Measurements from ENCODE around the gene TSPAN3. TPM values are rescaled to one million over a fixed set of nuclear protein-coding genes. Genes with fewer than 3 reads are reported as not detected.

Gene TSPAN3
- total RNA-seq, 1 donor from 2014 or later, result 252 TPM

DNA sequence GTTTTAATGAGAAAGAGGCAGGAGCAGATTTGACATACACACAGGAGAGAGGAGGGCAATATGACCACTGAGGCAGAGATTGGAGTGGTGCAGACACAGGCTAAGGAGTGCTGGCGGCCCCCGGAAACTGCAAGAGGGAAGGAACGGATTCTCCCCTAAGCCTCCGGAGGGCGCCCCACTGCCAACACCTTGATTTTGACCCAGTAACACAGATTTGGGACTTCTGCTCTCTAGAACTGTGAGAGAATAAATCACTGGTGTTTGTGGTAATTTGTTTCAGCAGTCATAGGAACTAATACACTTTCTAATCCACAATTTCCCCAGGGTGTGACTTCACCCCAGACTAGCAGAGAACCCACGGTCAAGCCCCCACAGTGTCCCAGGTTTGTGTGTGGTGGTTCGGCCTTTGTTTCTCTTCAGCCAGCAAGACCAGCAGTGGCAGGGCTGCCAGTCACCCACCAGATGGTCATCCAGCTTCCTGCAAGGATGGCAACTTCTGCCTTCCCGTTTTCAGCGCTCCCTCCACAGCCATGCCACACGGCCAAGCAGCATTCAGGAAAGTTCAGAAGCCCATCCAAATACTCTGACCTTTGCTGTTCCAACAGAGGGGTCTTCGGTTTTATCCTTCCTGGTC is 23.6 kb upstream of the TSPAN3 start:
- no peak for TF ChIP-seq CTCF (IDR thresholded peaks at IDR 0.05; ENCODE audit: insufficient read depth, low read length, poor library complexity, severe bottlenecking)
- Histone ChIP-seq H3K4me3 (ENCODE audit: low read depth, low read length) (no peak overlapping the region), H3K27me3 (ENCODE audit: control insufficient read depth, insufficient read depth, low read length) (no peaks in the 10 kb centered on the region), H3K36me3 (ENCODE audit: control insufficient read depth, insufficient read depth, low read length) (no peaks in the 10 kb centered on the region)
- no peak for DNase-seq (ENCODE audit: low read depth)

- Histone ChIP-seq H3K4me3 (ENCODE audit: low read depth, low read length) (no peak overlapping the region), H3K27me3 (ENCODE audit: control insufficient read depth, insufficient read depth, low read length) (no peaks in the 10 kb centered on the region), H3K36me3 (ENCODE audit: control insufficient read depth, insufficient read depth, low read length) (no peaks in the 10 kb centered on the region)
- DNase-seq (ENCODE audit: low read depth), result no peak
- TF ChIP-seq CTCF (IDR thresholded peaks at IDR 0.05; ENCODE audit: insufficient read depth, low read length, poor library complexity, severe bottlenecking), result no peak
Measured at GRCh38 chr15:77093436-77093835, 22.5 kb upstream of the TSPAN3 start.

- H3K27me3 ChIP-seq (ENCODE audit: control insufficient read depth, insufficient read depth, low read length), result no peaks in the 10 kb centered on the region
- no peak for TF ChIP-seq CTCF (IDR thresholded peaks at IDR 0.05; ENCODE audit: insufficient read depth, low read length, poor library complexity, severe bottlenecking)
- H3K36me3 ChIP-seq (ENCODE audit: control insufficient read depth, insufficient read depth, low read length), result no peaks in the 10 kb centered on the region
- no peak for DNase-seq (ENCODE audit: low read depth)
- no peak overlapping the region for H3K4me3 ChIP-seq (ENCODE audit: low read depth, low read length)
Measured at GRCh38 chr15:77091097-77091496, 20.2 kb upstream of the TSPAN3 start.

GRCh38 chr15:77087213-77087612 is 16.3 kb upstream of the TSPAN3 start:
- Histone ChIP-seq H3K36me3 (ENCODE audit: control insufficient read depth, insufficient read depth, low read length) (peaks cover 1% of the 10 kb centered on the region), H3K27me3 (ENCODE audit: control insufficient read depth, insufficient read depth, low read length) (no peaks in the 10 kb centered on the region)

DNA sequence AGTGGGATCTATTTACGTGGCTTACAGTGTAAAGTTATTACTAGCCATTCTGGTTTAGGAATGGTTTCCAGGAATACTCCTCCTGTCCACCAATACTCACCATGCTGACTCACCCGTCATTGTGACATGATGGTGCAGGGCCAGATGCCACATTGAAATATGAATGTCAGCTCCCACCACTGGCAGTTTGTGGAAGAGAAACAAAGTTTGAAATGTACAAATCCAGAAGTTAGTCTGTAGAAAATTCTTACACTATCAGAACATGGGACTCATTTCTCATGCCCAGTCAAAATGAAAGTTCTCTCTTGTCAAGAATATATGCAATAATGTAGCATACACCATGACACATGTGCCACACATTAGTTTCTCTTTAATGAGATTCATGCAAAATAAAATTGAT is 14.4 kb upstream of the TSPAN3 start:
- DNase-seq (ENCODE audit: low read depth), result no peak

More at GRCh38 chr15:77087213-77087612, 16.3 kb upstream of the TSPAN3 start:
- H3K4me3 ChIP-seq (ENCODE audit: low read depth, low read length), result no peak overlapping the region
- DNase-seq (ENCODE audit: low read depth), result no peak
- TF ChIP-seq CTCF (IDR thresholded peaks at IDR 0.05; ENCODE audit: insufficient read depth, low read length, poor library complexity, severe bottlenecking), result no peak

More for the DNA sequence above, 14.4 kb upstream of the TSPAN3 start:
- H3K27me3 ChIP-seq (ENCODE audit: control insufficient read depth, insufficient read depth, low read length), result no peaks in the 10 kb centered on the region
- H3K4me3 ChIP-seq (ENCODE audit: low read depth, low read length), result no peak overlapping the region
- no peak for TF ChIP-seq CTCF (IDR thresholded peaks at IDR 0.05; ENCODE audit: insufficient read depth, low read length, poor library complexity, severe bottlenecking)
- peaks cover 1% of the 10 kb centered on the region for H3K36me3 ChIP-seq (ENCODE audit: control insufficient read depth, insufficient read depth, low read length)
